WTC11 (cell line): ENCODE measurements around the gene OPN4. TPM values are rescaled to one million over a fixed set of nuclear protein-coding genes. Genes with fewer than 3 reads are reported as not detected.

ENCODE experiments used
- CBFB ChIP-seq: sonication (generic); formaldehyde crosslinking; IDR thresholded peaks from 2 replicates; pipeline ENCODE4 v1.8.1; 2022; ENCODE audit warnings: mild to moderate bottlenecking, low read depth, missing genetic modification reagents
- CREB1 ChIP-seq: sonication (generic); formaldehyde crosslinking; IDR thresholded peaks from 2 replicates; pipeline ENCODE4 v1.8.0; 2023; ENCODE audit warnings: mild to moderate bottlenecking, missing genetic modification reagents
- CREM ChIP-seq: sonication (generic); formaldehyde crosslinking; IDR thresholded peaks from 2 replicates; pipeline ENCODE4 v1.8.1; 2022; ENCODE audit warnings: mild to moderate bottlenecking, missing genetic modification reagents, moderate library complexity
- ELF4 ChIP-seq: sonication (generic); formaldehyde crosslinking; IDR thresholded peaks from 2 replicates; pipeline ENCODE4 v1.8.1; 2022; ENCODE audit warnings: low read depth, mild to moderate bottlenecking, moderate library complexity, missing genetic modification reagents
- FOXJ3 ChIP-seq: sonication (generic); formaldehyde crosslinking; IDR thresholded peaks from 2 replicates; pipeline ENCODE4 v1.9.0; 2021; ENCODE audit warnings: missing genetic modification reagents, mild to moderate bottlenecking, borderline replicate concordance
- GTF2I ChIP-seq: fragments of 250-450 bp; sonication (Bioruptor Pico); conservative IDR thresholded peaks from 2 replicates; pipeline ENCODE4 v1.4.0; 2021; ENCODE audit warnings: mild to moderate bottlenecking
- HMGA2 ChIP-seq: fragments of 250-450 bp; sonication (Bioruptor Pico); IDR thresholded peaks from 2 replicates; pipeline ENCODE4 v1.4.0; 2021; ENCODE audit warnings: mild to moderate bottlenecking, moderate library complexity
- NFE2L1 ChIP-seq: sonication (generic); formaldehyde crosslinking; IDR thresholded peaks from 2 replicates; pipeline ENCODE4 v1.8.1; 2023; ENCODE audit warnings: missing genetic modification reagents
- RELA ChIP-seq: sonication (generic); formaldehyde crosslinking; IDR thresholded peaks from 2 replicates; pipeline ENCODE4 v1.8.1; 2022; ENCODE audit warnings: missing genetic modification reagents, mild to moderate bottlenecking, borderline replicate concordance
- SP1 ChIP-seq: sonication (generic); formaldehyde crosslinking; conservative IDR thresholded peaks from 2 replicates; pipeline ENCODE4 v1.8.1; 2022; ENCODE audit warnings: missing genetic modification reagents
- TEAD1 ChIP-seq: sonication (generic); formaldehyde crosslinking; IDR thresholded peaks from 2 replicates; pipeline ENCODE4 v1.8.0; 2022; ENCODE audit warnings: mild to moderate bottlenecking, missing genetic modification reagents
- ZNF219 ChIP-seq: sonication (generic); formaldehyde crosslinking; IDR thresholded peaks from 2 replicates; pipeline ENCODE4 v1.8.0; 2023; ENCODE audit warnings: missing genetic modification reagents, mild to moderate bottlenecking, borderline replicate concordance
- ZNF232 ChIP-seq: sonication (generic); formaldehyde crosslinking; IDR thresholded peaks from 2 replicates; pipeline ENCODE4 v1.8.0; 2022; ENCODE audit warnings: mild to moderate bottlenecking, missing genetic modification reagents
- total RNA-seq: library from RNA; stranded (reverse); gene quantifications from 3 replicates; pipeline ENCODE4 v1.2.3, GENCODE V29; 2021
- TF ChIP-seq, protein P1 (sequence below): sonication (generic); formaldehyde crosslinking; IDR thresholded peaks from 2 replicates; pipeline ENCODE4 v1.8.0; 2022; ENCODE audit warnings: missing genetic modification reagents
- TF ChIP-seq, protein P2 (sequence below): fragments of 250-450 bp; sonication (Bioruptor Pico); conservative IDR thresholded peaks from 2 replicates; pipeline ENCODE4 v1.9.0; 2021; ENCODE audit warnings: mild to moderate bottlenecking
- TF ChIP-seq, protein P3 (sequence below): fragments of 250-450 bp; sonication (Bioruptor Pico); IDR thresholded peaks from 2 replicates; pipeline ENCODE4 v1.9.0; 2021; ENCODE audit warnings: mild to moderate bottlenecking
- TF ChIP-seq, protein P4 (sequence below): sonication (generic); formaldehyde crosslinking; IDR thresholded peaks from 2 replicates; pipeline ENCODE4 v1.8.0; 2022; ENCODE audit warnings: mild to moderate bottlenecking, missing genetic modification reagents
- TF ChIP-seq, protein P5 (sequence below): sonication (generic); formaldehyde crosslinking; IDR thresholded peaks from 2 replicates; pipeline ENCODE4 v1.8.1; 2023; ENCODE audit warnings: mild to moderate bottlenecking, missing genetic modification reagents, moderate library complexity
- TF ChIP-seq, protein P6 (sequence below): fragments of 250-450 bp; sonication (Bioruptor Pico); IDR thresholded peaks from 2 replicates; pipeline ENCODE4 v2.1.2; 2022; ENCODE audit warnings: mild to moderate bottlenecking, moderate library complexity
- TF ChIP-seq, protein P7 (sequence below): sonication (generic); formaldehyde crosslinking; IDR thresholded peaks from 2 replicates; pipeline ENCODE4 v1.8.0; 2023; ENCODE audit warnings: mild to moderate bottlenecking, missing genetic modification reagents
- TF ChIP-seq, protein P8 (sequence below): sonication (generic); formaldehyde crosslinking; IDR thresholded peaks from 2 replicates; pipeline ENCODE4 v1.8.0; 2023; ENCODE audit warnings: missing genetic modification reagents
- TF ChIP-seq, protein P9 (sequence below): sonication (generic); formaldehyde crosslinking; IDR thresholded peaks from 2 replicates; pipeline ENCODE4 v1.8.1; 2023; ENCODE audit warnings: mild to moderate bottlenecking, moderate library complexity, missing genetic modification reagents
- TF ChIP-seq, protein P10 (sequence below): sonication (generic); formaldehyde crosslinking; IDR thresholded peaks from 2 replicates; pipeline ENCODE4 v1.8.0; 2022; ENCODE audit warnings: mild to moderate bottlenecking, missing genetic modification reagents

Gene OPN4
- total RNA-seq, 1 experiment from 2014 or later, result not detected

DNA sequence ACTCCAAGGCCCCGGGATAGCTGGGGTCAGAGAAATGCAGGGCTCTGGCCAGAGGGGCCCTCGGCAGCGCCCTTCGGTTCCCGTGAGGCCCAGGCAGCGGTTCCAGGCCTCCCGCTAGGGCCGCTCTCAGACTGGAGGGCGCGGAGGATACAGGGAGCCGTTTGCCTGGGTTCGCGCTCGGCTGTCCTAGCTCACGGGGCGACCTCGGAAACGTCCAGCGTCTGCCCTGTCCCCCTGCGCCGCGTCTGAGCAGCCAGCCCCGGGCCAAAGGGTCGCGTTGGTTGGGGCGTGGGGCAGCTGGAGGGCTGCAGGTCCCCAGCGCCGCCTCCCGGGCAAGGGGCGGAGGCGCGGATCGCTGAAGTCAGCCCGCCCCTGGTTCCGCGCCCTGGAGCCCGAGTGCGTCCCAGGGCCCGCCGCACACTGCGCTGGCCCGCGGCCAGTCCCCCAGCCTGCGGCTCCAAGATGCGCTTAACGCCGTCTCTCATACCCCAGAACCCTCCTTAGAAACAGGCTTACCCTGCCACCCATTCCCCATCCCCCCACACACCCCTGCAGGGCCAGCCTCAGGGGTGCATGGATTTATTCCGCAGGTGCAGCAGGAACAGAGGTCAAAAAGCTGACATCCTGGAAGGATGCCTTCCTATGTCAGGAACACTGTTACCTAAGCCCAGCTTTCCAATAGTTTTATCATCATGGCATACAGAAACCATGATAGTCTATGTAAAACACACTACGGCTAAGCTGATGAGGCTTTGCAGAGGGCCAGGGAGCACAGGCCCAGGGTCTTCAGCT, 22.1 kb upstream of the OPN4 start (continued):
- TF ChIP-seq, protein P1, sequence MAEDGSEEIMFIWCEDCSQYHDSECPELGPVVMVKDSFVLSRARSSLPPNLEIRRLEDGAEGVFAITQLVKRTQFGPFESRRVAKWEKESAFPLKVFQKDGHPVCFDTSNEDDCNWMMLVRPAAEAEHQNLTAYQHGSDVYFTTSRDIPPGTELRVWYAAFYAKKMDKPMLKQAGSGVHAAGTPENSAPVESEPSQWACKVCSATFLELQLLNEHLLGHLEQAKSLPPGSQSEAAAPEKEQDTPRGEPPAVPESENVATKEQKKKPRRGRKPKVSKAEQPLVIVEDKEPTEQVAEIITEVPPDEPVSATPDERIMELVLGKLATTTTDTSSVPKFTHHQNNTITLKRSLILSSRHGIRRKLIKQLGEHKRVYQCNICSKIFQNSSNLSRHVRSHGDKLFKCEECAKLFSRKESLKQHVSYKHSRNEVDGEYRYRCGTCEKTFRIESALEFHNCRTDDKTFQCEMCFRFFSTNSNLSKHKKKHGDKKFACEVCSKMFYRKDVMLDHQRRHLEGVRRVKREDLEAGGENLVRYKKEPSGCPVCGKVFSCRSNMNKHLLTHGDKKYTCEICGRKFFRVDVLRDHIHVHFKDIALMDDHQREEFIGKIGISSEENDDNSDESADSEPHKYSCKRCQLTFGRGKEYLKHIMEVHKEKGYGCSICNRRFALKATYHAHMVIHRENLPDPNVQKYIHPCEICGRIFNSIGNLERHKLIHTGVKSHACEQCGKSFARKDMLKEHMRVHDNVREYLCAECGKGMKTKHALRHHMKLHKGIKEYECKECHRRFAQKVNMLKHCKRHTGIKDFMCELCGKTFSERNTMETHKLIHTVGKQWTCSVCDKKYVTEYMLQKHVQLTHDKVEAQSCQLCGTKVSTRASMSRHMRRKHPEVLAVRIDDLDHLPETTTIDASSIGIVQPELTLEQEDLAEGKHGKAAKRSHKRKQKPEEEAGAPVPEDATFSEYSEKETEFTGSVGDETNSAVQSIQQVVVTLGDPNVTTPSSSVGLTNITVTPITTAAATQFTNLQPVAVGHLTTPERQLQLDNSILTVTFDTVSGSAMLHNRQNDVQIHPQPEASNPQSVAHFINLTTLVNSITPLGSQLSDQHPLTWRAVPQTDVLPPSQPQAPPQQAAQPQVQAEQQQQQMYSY (CRISPR knock-in tag), result 0 out of 2 replicates have a peak, but pooled peaks have one; percentile 20
- TF ChIP-seq, protein P2, sequence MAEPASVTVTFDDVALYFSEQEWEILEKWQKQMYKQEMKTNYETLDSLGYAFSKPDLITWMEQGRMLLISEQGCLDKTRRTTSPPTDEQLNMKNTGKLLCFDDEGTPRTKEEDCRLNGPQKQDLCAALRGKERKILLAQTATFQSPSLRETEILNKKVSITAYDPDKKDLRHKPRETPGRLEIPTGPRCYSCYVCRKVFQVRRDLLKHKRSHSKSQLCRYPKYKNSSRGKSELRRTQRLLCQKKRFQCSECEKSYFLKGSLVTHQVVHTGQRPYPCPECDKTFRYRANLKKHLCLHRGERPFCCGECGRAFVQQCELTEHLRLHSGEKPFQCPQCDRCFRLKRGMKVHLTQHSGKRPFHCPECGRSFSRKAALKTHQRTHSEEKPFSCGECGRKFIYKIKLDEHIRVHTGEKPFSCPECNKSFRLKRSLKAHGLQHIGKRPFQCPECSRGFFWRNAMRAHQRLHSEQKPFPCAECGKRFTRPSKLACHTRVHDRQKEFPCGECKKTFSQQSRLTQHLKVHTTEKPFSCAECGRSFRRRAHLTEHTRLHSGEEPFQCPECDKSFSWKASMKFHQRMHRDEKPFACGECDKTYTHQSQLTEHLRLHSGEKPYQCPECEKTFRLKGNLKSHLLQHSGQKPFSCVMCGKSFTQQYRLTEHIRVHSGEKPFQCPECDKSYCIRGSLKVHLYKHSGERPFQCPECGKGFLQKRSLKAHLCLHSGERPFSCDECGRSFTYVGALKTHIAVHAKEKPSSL (CRISPR knock-in tag), result no peak
- peak; percentile 27; the same call in 1 of the 2 replicates for TF ChIP-seq SP1 (CRISPR knock-in tag)
- TF ChIP-seq, protein P3, sequence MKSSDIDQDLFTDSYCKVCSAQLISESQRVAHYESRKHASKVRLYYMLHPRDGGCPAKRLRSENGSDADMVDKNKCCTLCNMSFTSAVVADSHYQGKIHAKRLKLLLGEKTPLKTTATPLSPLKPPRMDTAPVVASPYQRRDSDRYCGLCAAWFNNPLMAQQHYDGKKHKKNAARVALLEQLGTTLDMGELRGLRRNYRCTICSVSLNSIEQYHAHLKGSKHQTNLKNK, result no peak
- no peak for TF ChIP-seq ZNF219 (CRISPR knock-in tag)
- TF ChIP-seq, protein P4, sequence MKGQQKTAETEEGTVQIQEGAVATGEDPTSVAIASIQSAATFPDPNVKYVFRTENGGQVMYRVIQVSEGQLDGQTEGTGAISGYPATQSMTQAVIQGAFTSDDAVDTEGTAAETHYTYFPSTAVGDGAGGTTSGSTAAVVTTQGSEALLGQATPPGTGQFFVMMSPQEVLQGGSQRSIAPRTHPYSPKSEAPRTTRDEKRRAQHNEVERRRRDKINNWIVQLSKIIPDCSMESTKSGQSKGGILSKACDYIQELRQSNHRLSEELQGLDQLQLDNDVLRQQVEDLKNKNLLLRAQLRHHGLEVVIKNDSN (CRISPR knock-in tag), result no peak
- TF ChIP-seq HMGA2 (CRISPR knock-in tag), result no peak
- TF ChIP-seq CREM (CRISPR knock-in tag), result no peak
- no peak for TF ChIP-seq ELF4 (CRISPR knock-in tag)
- TF ChIP-seq, protein P5, sequence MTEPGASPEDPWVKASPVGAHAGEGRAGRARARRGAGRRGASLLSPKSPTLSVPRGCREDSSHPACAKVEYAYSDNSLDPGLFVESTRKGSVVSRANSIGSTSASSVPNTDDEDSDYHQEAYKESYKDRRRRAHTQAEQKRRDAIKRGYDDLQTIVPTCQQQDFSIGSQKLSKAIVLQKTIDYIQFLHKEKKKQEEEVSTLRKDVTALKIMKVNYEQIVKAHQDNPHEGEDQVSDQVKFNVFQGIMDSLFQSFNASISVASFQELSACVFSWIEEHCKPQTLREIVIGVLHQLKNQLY (CRISPR knock-in tag), result no peak
- no peak for TF ChIP-seq NFE2L1
- TF ChIP-seq, protein P6, sequence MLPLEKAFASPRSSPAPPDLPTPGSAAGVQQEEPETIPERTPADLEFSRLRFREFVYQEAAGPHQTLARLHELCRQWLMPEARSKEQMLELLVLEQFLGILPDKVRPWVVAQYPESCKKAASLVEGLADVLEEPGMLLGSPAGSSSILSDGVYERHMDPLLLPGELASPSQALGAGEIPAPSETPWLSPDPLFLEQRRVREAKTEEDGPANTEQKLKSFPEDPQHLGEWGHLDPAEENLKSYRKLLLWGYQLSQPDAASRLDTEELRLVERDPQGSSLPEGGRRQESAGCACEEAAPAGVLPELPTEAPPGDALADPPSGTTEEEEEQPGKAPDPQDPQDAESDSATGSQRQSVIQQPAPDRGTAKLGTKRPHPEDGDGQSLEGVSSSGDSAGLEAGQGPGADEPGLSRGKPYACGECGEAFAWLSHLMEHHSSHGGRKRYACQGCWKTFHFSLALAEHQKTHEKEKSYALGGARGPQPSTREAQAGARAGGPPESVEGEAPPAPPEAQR, result no peak
- TF ChIP-seq ZNF232 (CRISPR knock-in tag), result no peak
- peak; percentile 29; the same call in 1 of the 2 replicates for TF ChIP-seq CBFB (CRISPR knock-in tag)
- TF ChIP-seq, protein P7, sequence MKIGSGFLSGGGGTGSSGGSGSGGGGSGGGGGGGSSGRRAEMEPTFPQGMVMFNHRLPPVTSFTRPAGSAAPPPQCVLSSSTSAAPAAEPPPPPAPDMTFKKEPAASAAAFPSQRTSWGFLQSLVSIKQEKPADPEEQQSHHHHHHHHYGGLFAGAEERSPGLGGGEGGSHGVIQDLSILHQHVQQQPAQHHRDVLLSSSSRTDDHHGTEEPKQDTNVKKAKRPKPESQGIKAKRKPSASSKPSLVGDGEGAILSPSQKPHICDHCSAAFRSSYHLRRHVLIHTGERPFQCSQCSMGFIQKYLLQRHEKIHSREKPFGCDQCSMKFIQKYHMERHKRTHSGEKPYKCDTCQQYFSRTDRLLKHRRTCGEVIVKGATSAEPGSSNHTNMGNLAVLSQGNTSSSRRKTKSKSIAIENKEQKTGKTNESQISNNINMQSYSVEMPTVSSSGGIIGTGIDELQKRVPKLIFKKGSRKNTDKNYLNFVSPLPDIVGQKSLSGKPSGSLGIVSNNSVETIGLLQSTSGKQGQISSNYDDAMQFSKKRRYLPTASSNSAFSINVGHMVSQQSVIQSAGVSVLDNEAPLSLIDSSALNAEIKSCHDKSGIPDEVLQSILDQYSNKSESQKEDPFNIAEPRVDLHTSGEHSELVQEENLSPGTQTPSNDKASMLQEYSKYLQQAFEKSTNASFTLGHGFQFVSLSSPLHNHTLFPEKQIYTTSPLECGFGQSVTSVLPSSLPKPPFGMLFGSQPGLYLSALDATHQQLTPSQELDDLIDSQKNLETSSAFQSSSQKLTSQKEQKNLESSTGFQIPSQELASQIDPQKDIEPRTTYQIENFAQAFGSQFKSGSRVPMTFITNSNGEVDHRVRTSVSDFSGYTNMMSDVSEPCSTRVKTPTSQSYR (CRISPR knock-in tag), result no peak
- TF ChIP-seq GTF2I, result no peak
- TF ChIP-seq FOXJ3, result no peak
- TF ChIP-seq RELA (CRISPR knock-in tag), result no peak
- TF ChIP-seq CREB1 (CRISPR knock-in tag), result no peak; the same call in 1 of the 2 replicates
- TF ChIP-seq, protein P8, sequence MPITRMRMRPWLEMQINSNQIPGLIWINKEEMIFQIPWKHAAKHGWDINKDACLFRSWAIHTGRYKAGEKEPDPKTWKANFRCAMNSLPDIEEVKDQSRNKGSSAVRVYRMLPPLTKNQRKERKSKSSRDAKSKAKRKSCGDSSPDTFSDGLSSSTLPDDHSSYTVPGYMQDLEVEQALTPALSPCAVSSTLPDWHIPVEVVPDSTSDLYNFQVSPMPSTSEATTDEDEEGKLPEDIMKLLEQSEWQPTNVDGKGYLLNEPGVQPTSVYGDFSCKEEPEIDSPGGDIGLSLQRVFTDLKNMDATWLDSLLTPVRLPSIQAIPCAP (CRISPR knock-in tag), result no peak
- TF ChIP-seq, protein P9, sequence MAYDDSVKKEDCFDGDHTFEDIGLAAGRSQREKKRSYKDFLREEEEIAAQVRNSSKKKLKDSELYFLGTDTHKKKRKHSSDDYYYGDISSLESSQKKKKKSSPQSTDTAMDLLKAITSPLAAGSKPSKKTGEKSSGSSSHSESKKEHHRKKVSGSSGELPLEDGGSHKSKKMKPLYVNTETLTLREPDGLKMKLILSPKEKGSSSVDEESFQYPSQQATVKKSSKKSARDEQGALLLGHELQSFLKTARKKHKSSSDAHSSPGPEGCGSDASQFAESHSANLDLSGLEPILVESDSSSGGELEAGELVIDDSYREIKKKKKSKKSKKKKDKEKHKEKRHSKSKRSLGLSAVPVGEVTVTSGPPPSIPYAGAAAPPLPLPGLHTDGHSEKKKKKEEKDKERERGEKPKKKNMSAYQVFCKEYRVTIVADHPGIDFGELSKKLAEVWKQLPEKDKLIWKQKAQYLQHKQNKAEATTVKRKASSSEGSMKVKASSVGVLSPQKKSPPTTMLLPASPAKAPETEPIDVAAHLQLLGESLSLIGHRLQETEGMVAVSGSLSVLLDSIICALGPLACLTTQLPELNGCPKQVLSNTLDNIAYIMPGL (CRISPR knock-in tag), result peak; percentile 97; the same call in 1 of the 2 replicates
- TF ChIP-seq, protein P10, sequence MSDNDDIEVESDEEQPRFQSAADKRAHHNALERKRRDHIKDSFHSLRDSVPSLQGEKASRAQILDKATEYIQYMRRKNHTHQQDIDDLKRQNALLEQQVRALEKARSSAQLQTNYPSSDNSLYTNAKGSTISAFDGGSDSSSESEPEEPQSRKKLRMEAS (CRISPR knock-in tag), result peak; percentile 52
- TF ChIP-seq TEAD1 (CRISPR knock-in tag), result peak; percentile 54; the same call in 1 of the 2 replicates
